Thyroid gland (tissue), 4 donors: ENCODE measurements around the gene DSC2. TPM values are rescaled to one million over a fixed set of nuclear protein-coding genes. Genes with fewer than 3 reads are reported as not detected.

ENCODE experiments used
- DNase-seq, 2 donors: peaks; one replicate each; pipeline ENCODE4 v3.0.0-alpha.2; 2019
- H3K27ac ChIP-seq, 3 donors: fragments of 200-600 bp; sonication (generic); 1 replicate in 2 of 3; 2 replicates in 1 of 3; pipeline ENCODE4 v1.5.1; 2016 to 2019; ENCODE audit warnings: mild to moderate bottlenecking in 1 of 3, moderate library complexity in 1 of 3
- H3K27me3 ChIP-seq: fragments of 200-600 bp; sonication (generic); one replicate; pipeline ENCODE4 v1.5.1; 2019
- H3K36me3 ChIP-seq, 2 donors: fragments of 200-600 bp; sonication (generic); one replicate each; pipeline ENCODE4 v1.5.1; 2016 to 2019
- H3K4me1 ChIP-seq, 2 donors: fragments of 200-600 bp; sonication (generic); one replicate each; pipeline ENCODE4 v1.5.1; 2017 to 2019
- H3K4me3 ChIP-seq, 3 donors: fragments of 200-600 bp; sonication (generic); replicated peaks in 1 of 3; 1 replicate in 2 of 3; 2 replicates in 1 of 3; pipeline ENCODE4 v1.5.1; 2016; ENCODE audit warnings: mild to moderate bottlenecking in 1 of 3
- H3K9me3 ChIP-seq: fragments of 200-600 bp; sonication (generic); one replicate; pipeline ENCODE4 v1.5.1; 2017
- CTCF ChIP-seq, 6 experiments: fragments of 200-600 bp in 3 of 6; fragments of 450-650 bp in 3 of 6; sonication (generic) in 3 of 6; IDR thresholded peaks; one replicate each; pipeline ENCODE4 v1.5.1; 2016 to 2019; ENCODE audit warnings: antibody characterized with exemption in 6 of 6, mild to moderate bottlenecking in 2 of 6, inconsistent platforms in 1 of 6, moderate library complexity in 1 of 6
- POLR2A ChIP-seq, 2 donors: fragments of 450-650 bp; IDR thresholded peaks; one replicate each; pipeline ENCODE4 v1.6.1; 2017; ENCODE audit warnings: antibody characterized with exemption in 2 of 2, mild to moderate bottlenecking in 2 of 2, moderate library complexity in 1 of 2
- WGBS, 2 donors: methylation state at CpG; one replicate each; pipeline ENCODE4 v1.1.5; 2017; 5-methylcytosine and 5-hydroxymethylcytosine counted together
- intact Hi-C: fragments of 100-400 bp; cut with DNase I; formaldehyde crosslinking; loops from one replicate; pipeline ENCODE4 v1.15.1; 2023
- total RNA-seq, 4 donors: library from RNA; depleted of rRNA; stranded (reverse); fragments of >200 nt; gene quantifications; one replicate each; pipeline ENCODE4 v1.2.3, GENCODE V29; 2016

Gene DSC2
- total RNA-seq, 4 donors from 2014 or later = 7.0 to 11.7 (median 7.5) TPM

DNA sequence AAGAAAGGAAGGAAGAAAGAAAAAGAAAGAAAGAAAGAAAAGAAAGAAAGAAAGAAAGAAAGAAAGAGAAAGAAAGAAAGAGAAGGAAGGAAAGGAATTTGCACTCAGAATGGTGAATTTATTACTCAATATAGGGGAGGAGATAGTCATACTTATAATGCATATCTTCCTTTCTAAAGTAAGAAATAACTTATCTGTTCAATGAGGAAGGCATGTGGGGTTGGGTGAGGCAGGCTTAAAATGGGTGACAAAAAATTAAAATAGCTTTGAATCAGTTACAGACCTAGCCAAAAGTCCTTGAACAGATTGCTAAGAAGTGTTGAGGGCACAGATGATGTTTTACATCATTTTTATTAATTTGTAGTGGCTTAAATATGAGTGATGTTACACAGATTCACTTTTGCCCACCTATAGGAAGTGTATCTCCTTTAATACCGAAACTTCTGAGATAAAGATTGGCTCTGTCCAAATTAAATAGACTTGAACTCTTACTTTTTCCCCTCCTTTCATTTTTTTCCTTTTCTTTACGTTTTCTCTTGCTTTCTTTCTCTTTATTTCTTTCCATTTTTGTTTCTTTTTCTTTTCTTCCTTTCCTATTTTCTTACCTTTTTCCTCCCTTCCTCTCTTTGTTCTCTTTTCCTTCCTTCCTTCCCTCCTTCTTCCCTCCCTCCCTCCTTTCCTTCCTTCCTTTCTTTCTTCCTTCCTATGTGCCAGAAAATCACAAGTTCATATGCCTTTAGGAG is 14.8 kb upstream of the DSC2 start:
- Histone ChIP-seq H3K36me3 (no peaks in the 10 kb centered on the region), H3K9me3 (no peaks in the 10 kb centered on the region), H3K27me3 (no peaks in the 10 kb centered on the region), H3K4me3 (no peak overlapping the region), H3K4me1 (no peaks in the 10 kb centered on the region), H3K27ac (no peak overlapping the region)
- 82 to 83% methylated on average over 2 of the region's 2 CpGs for WGBS, 2 donors
- intact Hi-C loops = no loop called here
- DNase-seq = no peak
- TF ChIP-seq POLR2A (IDR thresholded peaks at IDR 0.05) (no peak), CTCF (IDR thresholded peaks at IDR 0.05) (no peak)

- no peak for DNase-seq
- H3K4me1 ChIP-seq = no peaks in the 10 kb centered on the region
- H3K27me3 ChIP-seq = no peaks in the 10 kb centered on the region
- 87 to 97% methylated on average over 2 of the region's 2 CpGs for WGBS, 2 donors
- H3K36me3 ChIP-seq = no peaks in the 10 kb centered on the region
- TF ChIP-seq POLR2A (IDR thresholded peaks at IDR 0.05) (no peak), CTCF (IDR thresholded peaks at IDR 0.05) (no peak)
- no peak overlapping the region for H3K27ac ChIP-seq
- H3K4me3 ChIP-seq = no peak overlapping the region
- H3K9me3 ChIP-seq = no peaks in the 10 kb centered on the region
- intact Hi-C loops = no loop called here
Observed at GRCh38 chr18:31112804-31113203, 10.6 kb upstream of the DSC2 start.

GRCh38 chr18:31105733-31106132 is 3.5 kb upstream of the DSC2 start:
- Histone ChIP-seq H3K9me3 (no peaks in the 10 kb centered on the region), H3K36me3 (no peaks in the 10 kb centered on the region), H3K4me1 (peaks cover 0 to 2% of the 10 kb centered on the region in 2 donors), H3K4me3 (no peak overlapping the region), H3K27ac (no peak overlapping the region), H3K27me3 (no peaks in the 10 kb centered on the region)
- 92 to 93% methylated on average over 3 of the region's 3 CpGs for WGBS, 2 donors
- TF ChIP-seq POLR2A (IDR thresholded peaks at IDR 0.05) (no peak), CTCF (IDR thresholded peaks at IDR 0.05) (no peak)
- intact Hi-C loops = loop anchor here (10.0 kb wide), 1 partner anchor 119 kb away; no protein-coding TSS in a partner anchor
- DNase-seq = no peak

GRCh38 chr18:31104444-31104843 is 2.2 kb upstream of the DSC2 start:
- Histone ChIP-seq H3K4me3 (no peak overlapping the region), H3K9me3 (no peaks in the 10 kb centered on the region), H3K36me3 (no peaks in the 10 kb centered on the region), H3K27me3 (no peaks in the 10 kb centered on the region), H3K27ac (no peak overlapping the region), H3K4me1 (peaks cover 0 to 7% of the 10 kb centered on the region in 2 donors)
- intact Hi-C loops = loop anchor here (10.0 kb wide), 1 partner anchor 120 kb away; no protein-coding TSS in a partner anchor
- no peak for TF ChIP-seq POLR2A (IDR thresholded peaks at IDR 0.05)
- WGBS, 2 donors = 74 to 79% methylated on average over 3 of the region's 3 CpGs
- DNase-seq = no peak

GRCh38 chr18:31103423-31103822 is 1.2 kb upstream of the DSC2 start:
- H3K9me3 ChIP-seq = no peaks in the 10 kb centered on the region
- no peak for DNase-seq
- TF ChIP-seq POLR2A (IDR thresholded peaks at IDR 0.05) (no peak), CTCF (IDR thresholded peaks at IDR 0.05) (no peak)
- H3K27me3 ChIP-seq = no peaks in the 10 kb centered on the region
- H3K36me3 ChIP-seq = no peaks in the 10 kb centered on the region
- intact Hi-C loops = loop anchor here (10.0 kb wide), 1 partner anchor 121 kb away; no protein-coding TSS in a partner anchor
- peaks cover 0 to 7% of the 10 kb centered on the region in 2 donors for H3K4me1 ChIP-seq
- no peak overlapping the region for H3K27ac ChIP-seq
- H3K4me3 ChIP-seq = no peak overlapping the region
- WGBS, 2 donors = 91 to 94% methylated on average over 3 of the region's 3 CpGs
